Measurements from ENCODE around the gene C22orf39.

The C22orf39 gene

GRCh38 chr22:19410941-19411689 is 36.4 kb downstream of the C22orf39 start:
- no peak for TF ChIP-seq YY1 (IDR thresholded peaks at IDR 0.05; ENCODE audit: low read depth)
- no peak for TF ChIP-seq RAD21 (IDR thresholded peaks at IDR 0.05; ENCODE audit: low read depth)
- no peak for TF ChIP-seq TAF1 (IDR thresholded peaks at IDR 0.05; ENCODE audit: low read depth)
- TF ChIP-seq EGR1 (IDR thresholded peaks at IDR 0.05) = no peak
- no peak for TF ChIP-seq NFIC (IDR thresholded peaks at IDR 0.05)
- no peak for TF ChIP-seq EP300 (IDR thresholded peaks at IDR 0.05; ENCODE audit: borderline replicate concordance)
- TF ChIP-seq ZBTB7A (IDR thresholded peaks at IDR 0.05; ENCODE audit: low read depth) = no peak
- no peak for TF ChIP-seq CREB1 (IDR thresholded peaks at IDR 0.05; ENCODE audit: low read depth)
- TF ChIP-seq REST (IDR thresholded peaks at IDR 0.05; ENCODE audit: low read depth) = no peak
- no peak for TF ChIP-seq TEAD4 (IDR thresholded peaks at IDR 0.05)
- TF ChIP-seq USF1 (IDR thresholded peaks at IDR 0.05) = no peak
- TF ChIP-seq CEBPB (IDR thresholded peaks at IDR 0.05) = no peak
- TF ChIP-seq FOXM1 (IDR thresholded peaks at IDR 0.05; ENCODE audit: borderline replicate concordance, low read depth) = no peak
- TF ChIP-seq TCF12 (IDR thresholded peaks at IDR 0.05; ENCODE audit: low read depth) = no peak

DNA sequence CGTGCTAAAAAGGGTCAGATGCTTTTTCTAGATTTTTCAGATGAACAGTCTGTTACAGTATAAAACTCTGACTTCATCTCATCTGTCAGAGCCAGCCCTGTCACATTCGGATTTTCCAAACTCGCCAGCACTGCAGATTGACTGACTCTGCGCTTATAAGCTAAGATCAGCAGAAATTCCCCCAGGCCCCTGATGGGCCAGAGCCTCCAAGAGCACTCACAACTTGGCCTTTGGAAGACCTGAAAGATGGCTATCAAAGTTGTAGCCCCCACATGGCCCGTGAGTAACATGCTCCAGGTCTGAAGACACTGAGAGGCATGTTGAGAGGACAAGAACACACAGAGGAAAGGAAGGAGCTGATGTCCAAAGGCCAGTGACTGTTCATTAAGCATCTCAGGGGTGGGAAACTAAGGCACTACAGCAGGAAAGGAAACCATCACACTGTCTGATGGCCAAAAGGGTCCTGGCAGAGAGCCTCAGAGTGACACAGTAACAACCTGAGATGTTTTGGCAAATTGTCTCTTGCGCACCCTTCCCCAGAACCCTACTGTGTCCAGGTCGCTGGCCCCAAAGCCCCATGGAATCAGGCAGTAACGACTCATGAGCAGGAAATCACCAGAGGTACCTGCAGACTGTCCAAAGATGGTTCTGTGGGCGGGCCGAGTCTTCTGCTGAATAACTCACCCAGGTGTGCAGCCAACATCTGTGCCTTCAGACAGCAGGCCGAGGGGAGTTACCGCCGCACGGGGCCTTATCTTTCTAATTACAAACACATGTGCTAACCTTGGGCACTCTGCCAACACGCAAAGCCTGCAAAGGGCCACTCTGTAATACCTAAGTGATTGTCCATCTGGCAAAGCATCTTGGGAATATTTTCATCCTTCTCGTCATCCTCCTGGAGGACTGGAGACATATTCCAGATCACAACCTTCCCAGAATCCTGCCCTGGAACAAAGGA is 39.6 kb downstream of the C22orf39 start:
- TF ChIP-seq YY1 (IDR thresholded peaks at IDR 0.05; ENCODE audit: low read depth) (no peak), FOXM1 (IDR thresholded peaks at IDR 0.05; ENCODE audit: borderline replicate concordance, low read depth) (no peak), TAF1 (IDR thresholded peaks at IDR 0.05; ENCODE audit: low read depth) (no peak), TCF12 (IDR thresholded peaks at IDR 0.05; ENCODE audit: low read depth) (no peak), REST (IDR thresholded peaks at IDR 0.05; ENCODE audit: low read depth) (no peak), EGR1 (IDR thresholded peaks at IDR 0.05) (no peak), TEAD4 (IDR thresholded peaks at IDR 0.05) (no peak), ZBTB7A (IDR thresholded peaks at IDR 0.05; ENCODE audit: low read depth) (no peak), EP300 (IDR thresholded peaks at IDR 0.05; ENCODE audit: borderline replicate concordance) (no peak), CEBPB (IDR thresholded peaks at IDR 0.05) (no peak)
- TF ChIP-seq, protein P1, sequence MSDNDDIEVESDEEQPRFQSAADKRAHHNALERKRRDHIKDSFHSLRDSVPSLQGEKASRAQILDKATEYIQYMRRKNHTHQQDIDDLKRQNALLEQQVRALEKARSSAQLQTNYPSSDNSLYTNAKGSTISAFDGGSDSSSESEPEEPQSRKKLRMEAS (IDR thresholded peaks at IDR 0.05) = no peak

DNA sequence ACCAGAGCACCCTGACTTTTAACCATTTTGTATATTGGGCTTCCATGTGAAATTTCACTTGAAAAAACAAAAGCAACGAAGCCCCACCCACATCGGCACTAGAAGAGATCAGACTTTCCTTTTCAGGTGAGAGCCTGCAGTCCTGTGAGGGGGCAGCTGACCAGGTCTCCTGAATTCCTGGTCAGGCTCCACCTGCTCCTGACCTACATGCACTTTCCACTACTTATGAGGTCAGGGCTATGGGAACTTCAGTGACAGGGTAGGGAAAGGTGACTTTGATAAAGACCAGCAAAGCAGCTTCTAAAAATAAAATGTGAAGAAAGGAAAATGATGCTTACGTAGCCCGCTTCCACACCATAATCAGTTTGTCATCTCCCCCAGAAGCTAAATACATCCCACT is 40.7 kb downstream of the C22orf39 start:
- no peak for TF ChIP-seq CREB1 (IDR thresholded peaks at IDR 0.05; ENCODE audit: low read depth)
- no peak for TF ChIP-seq NFIC (IDR thresholded peaks at IDR 0.05)
- no peak for TF ChIP-seq ZBTB7A (IDR thresholded peaks at IDR 0.05; ENCODE audit: low read depth)
- no peak for TF ChIP-seq USF1 (IDR thresholded peaks at IDR 0.05)

GRCh38 chr22:19406281-19406811 is 41.2 kb downstream of the C22orf39 start:
- TF ChIP-seq FOXM1 (IDR thresholded peaks at IDR 0.05; ENCODE audit: borderline replicate concordance, low read depth) (no peak), YY1 (IDR thresholded peaks at IDR 0.05; ENCODE audit: low read depth) (no peak), CEBPB (IDR thresholded peaks at IDR 0.05) (no peak), REST (IDR thresholded peaks at IDR 0.05; ENCODE audit: low read depth) (no peak), EP300 (IDR thresholded peaks at IDR 0.05; ENCODE audit: borderline replicate concordance) (no peak), RAD21 (IDR thresholded peaks at IDR 0.05; ENCODE audit: low read depth) (no peak), TEAD4 (IDR thresholded peaks at IDR 0.05) (no peak), TCF12 (IDR thresholded peaks at IDR 0.05; ENCODE audit: low read depth) (no peak), NFIC (IDR thresholded peaks at IDR 0.05) (no peak), TAF1 (IDR thresholded peaks at IDR 0.05; ENCODE audit: low read depth) (no peak), CREB1 (IDR thresholded peaks at IDR 0.05; ENCODE audit: low read depth) (no peak), USF1 (IDR thresholded peaks at IDR 0.05) (no peak)

Data from Ishikawa (cell line).